Measurements from ENCODE around the gene GSN. TPM values are rescaled to one million over a fixed set of nuclear protein-coding genes. Genes with fewer than 3 reads are reported as not detected.

Gene GSN
- total and polyA plus RNA-seq, 4 donors, result 18.8 to 402 (median 51.6) TPM

DNA sequence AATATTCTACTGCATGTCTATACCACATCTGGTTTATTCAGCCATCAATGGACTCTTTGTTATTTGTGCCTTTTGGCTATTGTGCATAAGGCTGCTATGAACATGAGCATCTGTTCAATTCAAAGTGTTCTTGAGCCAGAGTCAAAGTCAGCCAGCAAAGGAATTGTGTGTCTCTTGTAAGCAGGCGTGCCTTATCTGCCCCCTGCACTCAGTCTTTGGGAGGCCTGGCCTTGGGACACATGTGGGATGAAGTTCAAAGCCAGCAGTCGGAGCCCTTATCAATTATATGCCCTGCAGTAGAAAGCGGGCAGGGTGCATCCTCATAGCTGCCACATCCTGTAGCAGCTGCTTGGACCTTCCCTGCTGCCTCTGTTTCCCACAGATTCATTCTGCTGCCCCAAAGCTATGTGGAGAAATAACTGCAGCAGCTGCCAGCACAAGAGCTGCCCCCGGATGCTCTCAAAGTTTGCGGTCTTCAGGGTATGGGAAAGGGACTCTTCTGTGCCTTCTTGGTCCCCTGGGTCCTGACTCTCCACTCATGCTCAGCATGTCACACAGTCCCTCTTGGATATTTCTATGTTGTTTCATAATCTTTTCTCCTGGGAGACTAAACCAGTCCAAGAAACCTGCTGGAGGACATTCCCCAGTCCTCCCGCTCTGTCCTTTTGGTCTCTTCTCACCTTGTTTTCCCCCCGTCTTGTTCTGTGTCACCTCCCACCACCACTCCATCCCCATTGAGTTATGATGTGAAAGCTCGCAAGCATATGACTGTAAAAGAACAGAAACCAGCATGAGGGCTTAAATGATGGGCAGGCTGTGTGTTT lies 66.2 kb downstream of the GSN start:
- peaks cover 7 to 36% (median 32%) of the 10 kb centered on the region in 4 donors for H3K36me3 ChIP-seq (ENCODE audit: control insufficient read depth in 4 of 4, insufficient read depth in 3 of 4, low read depth in 1 of 4, low read length in 3 of 4)
- H3K27me3 ChIP-seq (ENCODE audit: control insufficient read depth in 4 of 4, insufficient read depth in 4 of 4, low read length in 3 of 4), result no peaks in the 10 kb centered on the region
- 87% methylated on average over 8 of the region's 8 CpGs for WGBS

More for the DNA sequence above, 66.2 kb downstream of the GSN start:
- Histone ChIP-seq H3K9ac (ENCODE audit: low read depth in 1 of 2, low read length in 2 of 2) (no peak overlapping the region), H3K4me3 (ENCODE audit: low read depth in 1 of 3, low read length in 3 of 3) (no peak overlapping the region), H3K4me1 (ENCODE audit: control insufficient read depth in 4 of 4, insufficient read depth in 4 of 4, low read length in 3 of 4) (peaks cover 0 to 2% (median 0%) of the 10 kb centered on the region in 4 donors), H3K27ac (ENCODE audit: low read depth in 1 of 2, low read length in 2 of 2) (no peak overlapping the region), H3K9me3 (ENCODE audit: control insufficient read depth in 4 of 4, low read length in 3 of 4) (no peaks in the 10 kb centered on the region)
- peak; percentile 76 for DNase-seq (ENCODE audit: low spot score)
- TF ChIP-seq HNF4A (conservative IDR thresholded peaks at IDR 0.05) (no peak), YY1 (IDR thresholded peaks at IDR 0.05) (no peak), RAD21 (IDR thresholded peaks at IDR 0.05) (no peak), JUND (IDR thresholded peaks at IDR 0.05) (no peak), EGR1 (IDR thresholded peaks at IDR 0.05; ENCODE audit: low read depth in 2 of 2) (no peak), FOXA2 (IDR thresholded peaks at IDR 0.05) (no peak), GABPA (IDR thresholded peaks at IDR 0.05 in 1 of 2, conservative IDR thresholded peaks at IDR 0.05 in 1 of 2) (no peak), TAF1 (conservative IDR thresholded peaks at IDR 0.05) (no peak), RXRA (IDR thresholded peaks at IDR 0.05) (no peak), FOXA1 (IDR thresholded peaks at IDR 0.05) (no peak), HNF4G (IDR thresholded peaks at IDR 0.05) (no peak), NR2F2 (IDR thresholded peaks at IDR 0.05) (no peak), SP1 (IDR thresholded peaks at IDR 0.05) (no peak)
- TF ChIP-seq, protein P1, sequence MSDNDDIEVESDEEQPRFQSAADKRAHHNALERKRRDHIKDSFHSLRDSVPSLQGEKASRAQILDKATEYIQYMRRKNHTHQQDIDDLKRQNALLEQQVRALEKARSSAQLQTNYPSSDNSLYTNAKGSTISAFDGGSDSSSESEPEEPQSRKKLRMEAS (IDR thresholded peaks at IDR 0.05), result no peak
- TF ChIP-seq, protein P2, sequence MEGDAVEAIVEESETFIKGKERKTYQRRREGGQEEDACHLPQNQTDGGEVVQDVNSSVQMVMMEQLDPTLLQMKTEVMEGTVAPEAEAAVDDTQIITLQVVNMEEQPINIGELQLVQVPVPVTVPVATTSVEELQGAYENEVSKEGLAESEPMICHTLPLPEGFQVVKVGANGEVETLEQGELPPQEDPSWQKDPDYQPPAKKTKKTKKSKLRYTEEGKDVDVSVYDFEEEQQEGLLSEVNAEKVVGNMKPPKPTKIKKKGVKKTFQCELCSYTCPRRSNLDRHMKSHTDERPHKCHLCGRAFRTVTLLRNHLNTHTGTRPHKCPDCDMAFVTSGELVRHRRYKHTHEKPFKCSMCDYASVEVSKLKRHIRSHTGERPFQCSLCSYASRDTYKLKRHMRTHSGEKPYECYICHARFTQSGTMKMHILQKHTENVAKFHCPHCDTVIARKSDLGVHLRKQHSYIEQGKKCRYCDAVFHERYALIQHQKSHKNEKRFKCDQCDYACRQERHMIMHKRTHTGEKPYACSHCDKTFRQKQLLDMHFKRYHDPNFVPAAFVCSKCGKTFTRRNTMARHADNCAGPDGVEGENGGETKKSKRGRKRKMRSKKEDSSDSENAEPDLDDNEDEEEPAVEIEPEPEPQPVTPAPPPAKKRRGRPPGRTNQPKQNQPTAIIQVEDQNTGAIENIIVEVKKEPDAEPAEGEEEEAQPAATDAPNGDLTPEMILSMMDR (IDR thresholded peaks at IDR 0.05; ENCODE audit: low read depth, low read length, missing input control), result no peak
- TF ChIP-seq, protein P3, sequence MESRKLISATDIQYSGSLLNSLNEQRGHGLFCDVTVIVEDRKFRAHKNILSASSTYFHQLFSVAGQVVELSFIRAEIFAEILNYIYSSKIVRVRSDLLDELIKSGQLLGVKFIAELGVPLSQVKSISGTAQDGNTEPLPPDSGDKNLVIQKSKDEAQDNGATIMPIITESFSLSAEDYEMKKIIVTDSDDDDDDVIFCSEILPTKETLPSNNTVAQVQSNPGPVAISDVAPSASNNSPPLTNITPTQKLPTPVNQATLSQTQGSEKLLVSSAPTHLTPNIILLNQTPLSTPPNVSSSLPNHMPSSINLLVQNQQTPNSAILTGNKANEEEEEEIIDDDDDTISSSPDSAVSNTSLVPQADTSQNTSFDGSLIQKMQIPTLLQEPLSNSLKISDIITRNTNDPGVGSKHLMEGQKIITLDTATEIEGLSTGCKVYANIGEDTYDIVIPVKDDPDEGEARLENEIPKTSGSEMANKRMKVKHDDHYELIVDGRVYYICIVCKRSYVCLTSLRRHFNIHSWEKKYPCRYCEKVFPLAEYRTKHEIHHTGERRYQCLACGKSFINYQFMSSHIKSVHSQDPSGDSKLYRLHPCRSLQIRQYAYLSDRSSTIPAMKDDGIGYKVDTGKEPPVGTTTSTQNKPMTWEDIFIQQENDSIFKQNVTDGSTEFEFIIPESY (IDR thresholded peaks at IDR 0.05), result no peak
- TF ChIP-seq, protein P4, sequence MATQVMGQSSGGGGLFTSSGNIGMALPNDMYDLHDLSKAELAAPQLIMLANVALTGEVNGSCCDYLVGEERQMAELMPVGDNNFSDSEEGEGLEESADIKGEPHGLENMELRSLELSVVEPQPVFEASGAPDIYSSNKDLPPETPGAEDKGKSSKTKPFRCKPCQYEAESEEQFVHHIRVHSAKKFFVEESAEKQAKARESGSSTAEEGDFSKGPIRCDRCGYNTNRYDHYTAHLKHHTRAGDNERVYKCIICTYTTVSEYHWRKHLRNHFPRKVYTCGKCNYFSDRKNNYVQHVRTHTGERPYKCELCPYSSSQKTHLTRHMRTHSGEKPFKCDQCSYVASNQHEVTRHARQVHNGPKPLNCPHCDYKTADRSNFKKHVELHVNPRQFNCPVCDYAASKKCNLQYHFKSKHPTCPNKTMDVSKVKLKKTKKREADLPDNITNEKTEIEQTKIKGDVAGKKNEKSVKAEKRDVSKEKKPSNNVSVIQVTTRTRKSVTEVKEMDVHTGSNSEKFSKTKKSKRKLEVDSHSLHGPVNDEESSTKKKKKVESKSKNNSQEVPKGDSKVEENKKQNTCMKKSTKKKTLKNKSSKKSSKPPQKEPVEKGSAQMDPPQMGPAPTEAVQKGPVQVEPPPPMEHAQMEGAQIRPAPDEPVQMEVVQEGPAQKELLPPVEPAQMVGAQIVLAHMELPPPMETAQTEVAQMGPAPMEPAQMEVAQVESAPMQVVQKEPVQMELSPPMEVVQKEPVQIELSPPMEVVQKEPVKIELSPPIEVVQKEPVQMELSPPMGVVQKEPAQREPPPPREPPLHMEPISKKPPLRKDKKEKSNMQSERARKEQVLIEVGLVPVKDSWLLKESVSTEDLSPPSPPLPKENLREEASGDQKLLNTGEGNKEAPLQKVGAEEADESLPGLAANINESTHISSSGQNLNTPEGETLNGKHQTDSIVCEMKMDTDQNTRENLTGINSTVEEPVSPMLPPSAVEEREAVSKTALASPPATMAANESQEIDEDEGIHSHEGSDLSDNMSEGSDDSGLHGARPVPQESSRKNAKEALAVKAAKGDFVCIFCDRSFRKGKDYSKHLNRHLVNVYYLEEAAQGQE (IDR thresholded peaks at IDR 0.05), result no peak
- TF ChIP-seq, protein P5, sequence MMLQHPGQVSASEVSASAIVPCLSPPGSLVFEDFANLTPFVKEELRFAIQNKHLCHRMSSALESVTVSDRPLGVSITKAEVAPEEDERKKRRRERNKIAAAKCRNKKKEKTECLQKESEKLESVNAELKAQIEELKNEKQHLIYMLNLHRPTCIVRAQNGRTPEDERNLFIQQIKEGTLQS (IDR thresholded peaks at IDR 0.05), result no peak
